Lower leg skin (tissue), 4 donors: ENCODE data around the gene DPM3. TPM values are rescaled to one million over a fixed set of nuclear protein-coding genes. Genes with fewer than 3 reads are reported as not detected.

Experiments used
- DNase-seq, 2 donors: peaks; one replicate each; pipeline ENCODE4 v3.0.0-alpha.2; 2019; ENCODE audit warnings: low spot score in 2 of 2
- H3K4me3 ChIP-seq: fragments of 200-600 bp; sonication (generic); 2 replicates; pipeline ENCODE4 v1.5.1; 2017; ENCODE audit warnings: mild to moderate bottlenecking, low read depth; ENCODE audit not compliant: poor library complexity, severe bottlenecking
- POLR2A ChIP-seq, 2 donors: fragments of 450-650 bp; IDR thresholded peaks; one replicate each; pipeline ENCODE4 v1.6.1; 2016 to 2017; ENCODE audit warnings: antibody characterized with exemption in 2 of 2, mild to moderate bottlenecking in 1 of 2, moderate library complexity in 1 of 2
- WGBS, 2 donors: methylation state at CpG; one replicate each; pipeline ENCODE4 v1.1.5; 2018; 5-methylcytosine and 5-hydroxymethylcytosine counted together
- intact Hi-C: fragments of 100-400 bp; cut with DNase I; formaldehyde crosslinking; loops from one replicate; pipeline ENCODE4 v1.15.0; 2023; ENCODE audit warnings: low total_unique reads
- total RNA-seq, 4 donors: library from RNA; depleted of rRNA; stranded (reverse); fragments of >200 nt; gene quantifications; one replicate each; pipeline ENCODE4 v1.1.0, GENCODE V29; 2016
- TF ChIP-seq, protein P1 (sequence below), 3 donors: fragments of 450-650 bp; IDR thresholded peaks; one replicate each; pipeline ENCODE4 v1.5.1; 2016; ENCODE audit warnings: antibody characterized with exemption in 3 of 3, mild to moderate bottlenecking in 3 of 3, moderate library complexity in 2 of 3

Gene DPM3
- total RNA-seq, 4 donors from 2014 or later, result 19.2 to 74.7 (median 36.9) TPM

DNA sequence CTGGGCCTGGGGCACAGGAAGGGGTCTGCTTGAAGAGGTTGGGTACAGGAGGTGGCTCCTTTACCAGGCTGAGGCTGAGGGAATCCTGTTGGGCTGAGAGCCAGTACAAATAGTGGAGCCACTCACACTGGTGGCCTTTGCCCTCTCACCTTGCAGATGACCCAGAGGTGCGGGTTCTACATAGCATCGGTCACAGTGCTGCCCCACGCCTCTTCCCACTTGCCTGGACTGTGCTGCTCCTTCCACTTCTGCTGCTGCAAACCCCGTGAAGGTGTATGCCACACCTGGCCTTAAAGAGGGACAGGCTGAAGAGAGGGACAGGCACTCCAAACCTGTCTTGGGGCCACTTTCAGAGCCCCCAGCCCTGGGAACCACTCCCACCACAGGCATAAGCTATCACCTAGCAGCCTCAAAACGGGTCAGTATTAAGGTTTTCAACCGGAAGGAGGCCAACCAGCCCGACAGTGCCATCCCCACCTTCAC, 6.5 kb downstream of the DPM3 start:
- no peak for DNase-seq
- H3K4me3 ChIP-seq, result no peak overlapping the region
- no peak for TF ChIP-seq POLR2A (IDR thresholded peaks at IDR 0.05)
- TF ChIP-seq, protein P1, sequence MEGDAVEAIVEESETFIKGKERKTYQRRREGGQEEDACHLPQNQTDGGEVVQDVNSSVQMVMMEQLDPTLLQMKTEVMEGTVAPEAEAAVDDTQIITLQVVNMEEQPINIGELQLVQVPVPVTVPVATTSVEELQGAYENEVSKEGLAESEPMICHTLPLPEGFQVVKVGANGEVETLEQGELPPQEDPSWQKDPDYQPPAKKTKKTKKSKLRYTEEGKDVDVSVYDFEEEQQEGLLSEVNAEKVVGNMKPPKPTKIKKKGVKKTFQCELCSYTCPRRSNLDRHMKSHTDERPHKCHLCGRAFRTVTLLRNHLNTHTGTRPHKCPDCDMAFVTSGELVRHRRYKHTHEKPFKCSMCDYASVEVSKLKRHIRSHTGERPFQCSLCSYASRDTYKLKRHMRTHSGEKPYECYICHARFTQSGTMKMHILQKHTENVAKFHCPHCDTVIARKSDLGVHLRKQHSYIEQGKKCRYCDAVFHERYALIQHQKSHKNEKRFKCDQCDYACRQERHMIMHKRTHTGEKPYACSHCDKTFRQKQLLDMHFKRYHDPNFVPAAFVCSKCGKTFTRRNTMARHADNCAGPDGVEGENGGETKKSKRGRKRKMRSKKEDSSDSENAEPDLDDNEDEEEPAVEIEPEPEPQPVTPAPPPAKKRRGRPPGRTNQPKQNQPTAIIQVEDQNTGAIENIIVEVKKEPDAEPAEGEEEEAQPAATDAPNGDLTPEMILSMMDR (IDR thresholded peaks at IDR 0.05), result no peak
- intact Hi-C loops, result no loop called here
- 61 to 66% methylated on average over 7 of the region's 7 CpGs for WGBS, 2 donors

DNA sequence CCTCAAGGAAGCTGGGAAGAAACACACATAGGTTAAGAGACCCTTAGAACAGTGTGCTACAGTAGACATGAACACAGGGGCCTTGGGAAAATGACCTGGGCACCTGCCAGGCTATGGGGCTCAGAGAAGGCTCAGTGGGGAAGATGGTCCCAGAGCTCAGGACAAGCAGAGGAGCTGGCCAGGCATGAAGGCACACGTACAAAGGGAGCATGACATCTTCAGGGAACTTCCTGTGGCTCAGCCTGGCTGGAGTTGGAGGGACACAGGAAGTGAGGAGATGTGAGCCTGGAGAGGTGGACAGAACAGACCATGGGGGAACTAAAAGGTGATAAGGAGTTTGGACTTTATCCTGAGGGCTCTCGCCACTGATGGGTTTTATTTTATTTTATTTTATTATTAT, 8.5 kb downstream of the DPM3 start:
- intact Hi-C loops, result no loop called here
- no peak for DNase-seq
- WGBS, 2 donors, result 54 to 58% methylated on average over 2 of the region's 2 CpGs
- no peak overlapping the region for H3K4me3 ChIP-seq
- TF ChIP-seq, protein P1 (IDR thresholded peaks at IDR 0.05), result no peak
- TF ChIP-seq POLR2A (IDR thresholded peaks at IDR 0.05), result no peak

DNA sequence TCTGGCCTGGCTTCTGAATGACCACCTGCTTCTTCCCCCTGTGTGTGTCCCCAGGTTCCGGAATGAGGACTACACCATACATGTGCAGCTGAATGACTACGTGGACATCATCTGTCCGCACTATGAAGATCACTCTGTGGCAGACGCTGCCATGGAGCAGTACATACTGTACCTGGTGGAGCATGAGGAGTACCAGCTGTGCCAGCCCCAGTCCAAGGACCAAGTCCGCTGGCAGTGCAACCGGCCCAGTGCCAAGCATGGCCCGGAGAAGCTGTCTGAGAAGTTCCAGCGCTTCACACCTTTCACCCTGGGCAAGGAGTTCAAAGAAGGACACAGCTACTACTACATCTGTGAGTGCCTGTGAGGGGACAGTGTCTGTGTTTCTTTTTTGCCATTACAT, 9.0 kb downstream of the DPM3 start:
- 55 to 69% methylated on average over 8 of the region's 8 CpGs for WGBS, 2 donors
- H3K4me3 ChIP-seq, result no peak overlapping the region
- TF ChIP-seq, protein P1 (IDR thresholded peaks at IDR 0.05), result no peak
- TF ChIP-seq POLR2A (IDR thresholded peaks at IDR 0.05), result no peak
- no peak for DNase-seq
- intact Hi-C loops, result no loop called here

DNA sequence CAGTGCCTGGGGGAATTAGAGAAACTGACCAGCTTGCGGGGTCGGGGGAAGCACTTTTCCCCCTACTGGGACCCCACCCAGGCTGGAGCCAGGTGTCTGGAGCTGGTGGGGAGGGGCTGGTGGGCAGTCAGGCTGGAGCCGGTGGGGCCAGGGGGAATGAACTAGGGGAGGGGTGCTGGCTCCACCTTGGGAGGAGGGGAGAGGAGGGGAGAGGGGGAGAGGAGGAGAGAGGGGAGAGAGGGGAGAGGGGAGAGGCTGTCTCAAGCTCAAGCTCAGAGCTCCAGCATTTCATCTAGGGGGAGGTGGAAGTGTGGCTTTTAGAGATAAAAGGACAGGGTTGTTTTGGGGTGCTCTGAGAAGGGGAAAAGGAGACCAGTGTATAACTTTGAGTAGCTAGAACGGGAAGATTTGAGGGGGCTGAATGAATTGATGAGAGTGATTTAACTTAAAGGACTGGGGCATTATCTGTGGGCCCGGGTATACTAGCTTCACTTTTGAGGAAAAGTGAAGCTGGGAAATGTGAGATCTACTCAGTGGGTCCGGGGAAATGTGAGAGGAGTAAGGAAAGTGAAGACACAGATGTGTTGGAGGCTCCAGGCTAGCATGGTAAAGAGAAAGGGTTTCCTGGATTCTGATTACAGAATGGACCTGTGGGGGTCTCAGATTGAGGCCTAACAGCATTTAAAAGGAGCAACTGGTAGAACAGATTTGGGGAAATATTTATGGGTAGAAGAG, 9.9 kb downstream of the DPM3 start:
- intact Hi-C loops, result no loop called here
- no peak for TF ChIP-seq POLR2A (IDR thresholded peaks at IDR 0.05)
- TF ChIP-seq, protein P1 (IDR thresholded peaks at IDR 0.05), result no peak
- H3K4me3 ChIP-seq, result no peak overlapping the region
- WGBS, 2 donors, result 19 to 23% methylated on average over 5 of the region's 6 CpGs
- DNase-seq, result no peak

DNA sequence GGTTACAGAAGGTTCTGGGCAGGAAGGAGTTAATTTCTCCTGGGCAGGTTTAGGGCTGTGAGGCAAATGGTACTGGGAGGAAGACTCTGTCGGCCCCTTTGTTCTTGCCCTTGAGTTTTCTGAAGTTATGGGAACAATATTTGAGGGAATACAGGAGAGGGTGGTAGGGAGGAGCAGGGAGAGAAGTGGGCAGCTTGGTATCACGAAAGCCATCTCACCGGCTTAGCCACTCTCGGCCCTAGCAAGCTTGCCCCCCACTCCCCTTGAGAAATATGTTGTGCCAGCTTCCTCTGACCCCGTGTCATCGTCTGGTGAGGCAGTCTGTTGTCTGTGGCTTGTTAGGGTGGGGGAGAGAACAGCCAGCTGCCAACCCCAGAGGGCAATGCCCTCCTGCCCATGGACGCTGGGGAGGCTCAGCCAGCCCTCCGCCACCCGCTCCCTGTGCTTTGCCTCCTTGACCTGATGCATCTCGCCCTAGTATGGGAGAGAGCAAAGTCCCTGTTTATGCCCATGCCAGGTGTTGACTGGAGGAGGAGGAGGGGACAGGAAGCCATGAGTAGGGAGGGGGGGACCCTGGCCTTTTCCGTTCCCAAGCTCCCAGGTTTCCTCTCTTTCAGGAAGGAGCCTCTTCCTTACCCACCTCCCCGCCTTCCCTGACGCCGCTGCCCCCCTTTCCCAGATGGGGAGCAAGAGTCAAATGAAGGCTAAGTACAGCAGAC, 11.4 kb downstream of the DPM3 start:
- WGBS, 2 donors, result 14 to 18% methylated on average over 14 of the region's 14 CpGs
- peak overlapping the region; percentile 84 for H3K4me3 ChIP-seq
- TF ChIP-seq POLR2A (IDR thresholded peaks at IDR 0.05), result no peak
- TF ChIP-seq, protein P1 (IDR thresholded peaks at IDR 0.05), result no peak
- DNase-seq, result peak in 1 of 2 donors; percentile 85
- intact Hi-C loops, result no loop called here
